GM06990 (cell line): ENCODE results near the gene ADAMTS2.

Experiments
- DNase-seq: peaks from one replicate; pipeline ENCODE4 v3.0.0-alpha.2; 2011; ENCODE audit not compliant: insufficient read length; ENCODE audit errors: extremely low read depth
- H3K27me3 ChIP-seq: replicated peaks from 2 replicates; pipeline ENCODE4 v1.6.0; 2011; ENCODE audit warnings: low read length; ENCODE audit not compliant: control insufficient read depth, insufficient read depth
- H3K36me3 ChIP-seq: 2 replicates; pipeline ENCODE4 v1.5.1; 2011; ENCODE audit warnings: low read length; ENCODE audit not compliant: control insufficient read depth, insufficient read depth
- H3K4me3 ChIP-seq: replicated peaks from 2 replicates; pipeline ENCODE4 v1.5.1; 2011; ENCODE audit warnings: low read depth, mild to moderate bottlenecking, control low read depth, low read length
- TF ChIP-seq, protein P1 (sequence below): IDR thresholded peaks from 2 replicates; pipeline ENCODE4 v1.5.1; 2011; ENCODE audit warnings: low read length, control low read depth, mild to moderate bottlenecking, inconsistent platforms; ENCODE audit not compliant: insufficient read depth, poor library complexity, severe bottlenecking

The ADAMTS2 gene

DNA sequence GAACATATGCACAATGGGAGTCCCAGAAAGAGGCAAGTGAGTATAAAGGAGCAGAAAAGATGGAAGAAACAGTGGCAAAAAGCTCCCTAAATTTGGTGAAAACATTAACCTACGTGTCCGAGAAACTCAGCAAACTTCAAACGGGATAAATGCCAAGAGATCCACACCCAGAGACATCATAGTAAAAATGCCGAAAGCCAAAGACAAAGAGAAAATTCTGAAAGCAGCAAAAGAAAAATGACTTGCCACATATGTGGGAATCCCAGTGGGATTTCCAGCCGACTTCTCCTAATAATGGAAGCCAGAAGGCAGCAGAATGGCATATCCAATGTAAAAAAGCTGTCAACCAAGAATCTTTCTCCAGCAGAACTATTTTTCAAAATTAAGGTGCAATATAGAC lies 101.2 kb downstream of the ADAMTS2 start:
- no peak overlapping the region for H3K4me3 ChIP-seq
- TF ChIP-seq, protein P1, sequence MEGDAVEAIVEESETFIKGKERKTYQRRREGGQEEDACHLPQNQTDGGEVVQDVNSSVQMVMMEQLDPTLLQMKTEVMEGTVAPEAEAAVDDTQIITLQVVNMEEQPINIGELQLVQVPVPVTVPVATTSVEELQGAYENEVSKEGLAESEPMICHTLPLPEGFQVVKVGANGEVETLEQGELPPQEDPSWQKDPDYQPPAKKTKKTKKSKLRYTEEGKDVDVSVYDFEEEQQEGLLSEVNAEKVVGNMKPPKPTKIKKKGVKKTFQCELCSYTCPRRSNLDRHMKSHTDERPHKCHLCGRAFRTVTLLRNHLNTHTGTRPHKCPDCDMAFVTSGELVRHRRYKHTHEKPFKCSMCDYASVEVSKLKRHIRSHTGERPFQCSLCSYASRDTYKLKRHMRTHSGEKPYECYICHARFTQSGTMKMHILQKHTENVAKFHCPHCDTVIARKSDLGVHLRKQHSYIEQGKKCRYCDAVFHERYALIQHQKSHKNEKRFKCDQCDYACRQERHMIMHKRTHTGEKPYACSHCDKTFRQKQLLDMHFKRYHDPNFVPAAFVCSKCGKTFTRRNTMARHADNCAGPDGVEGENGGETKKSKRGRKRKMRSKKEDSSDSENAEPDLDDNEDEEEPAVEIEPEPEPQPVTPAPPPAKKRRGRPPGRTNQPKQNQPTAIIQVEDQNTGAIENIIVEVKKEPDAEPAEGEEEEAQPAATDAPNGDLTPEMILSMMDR = no peak
- DNase-seq = no peak
- H3K36me3 ChIP-seq = no peaks in the 10 kb centered on the region
- no peaks in the 10 kb centered on the region for H3K27me3 ChIP-seq

DNA sequence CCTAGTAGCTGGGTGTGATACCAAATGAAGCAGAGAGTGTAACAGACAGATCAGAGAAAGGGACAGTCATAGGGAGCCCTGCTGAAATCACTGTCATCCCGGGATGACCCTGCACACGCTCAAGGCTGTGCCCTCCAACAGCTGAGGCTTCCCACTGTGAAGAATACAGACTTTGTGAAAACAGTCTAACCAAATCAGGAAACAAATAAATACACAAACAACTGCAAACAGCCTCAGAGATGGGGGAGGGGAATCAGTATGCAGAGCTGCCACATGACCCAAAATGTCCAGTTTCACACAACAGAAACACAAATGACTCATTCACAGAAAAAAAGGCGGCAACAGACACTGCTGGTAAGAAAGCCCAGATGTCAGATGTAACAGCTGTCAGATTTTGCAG lies 101.9 kb downstream of the ADAMTS2 start:
- Histone ChIP-seq H3K36me3 (no peaks in the 10 kb centered on the region), H3K4me3 (no peak overlapping the region), H3K27me3 (no peaks in the 10 kb centered on the region)
- TF ChIP-seq, protein P1 = no peak
- DNase-seq = no peak

DNA sequence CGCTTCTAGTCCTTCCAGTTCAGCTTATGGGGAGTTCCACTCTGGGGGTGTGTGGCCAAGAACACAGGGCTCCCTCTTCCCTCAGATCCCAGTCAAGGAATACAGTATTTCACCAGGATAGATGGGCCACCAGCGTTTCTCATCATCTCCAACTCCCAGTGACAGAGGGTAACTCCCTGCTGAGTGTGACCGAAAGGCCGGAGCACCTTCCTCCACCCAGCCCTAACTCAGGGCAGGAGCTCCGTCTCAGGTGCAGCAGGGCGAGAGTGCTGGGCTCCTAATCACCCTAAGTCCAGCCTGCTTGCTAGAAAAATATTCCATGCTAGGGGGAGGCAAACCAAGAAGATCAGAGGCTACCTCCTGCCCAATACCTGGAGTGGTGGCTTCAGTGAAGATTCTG lies 102.6 kb downstream of the ADAMTS2 start:
- H3K27me3 ChIP-seq = no peaks in the 10 kb centered on the region
- no peaks in the 10 kb centered on the region for H3K36me3 ChIP-seq
- no peak overlapping the region for H3K4me3 ChIP-seq
- DNase-seq = no peak
- TF ChIP-seq, protein P1 = no peak

DNA sequence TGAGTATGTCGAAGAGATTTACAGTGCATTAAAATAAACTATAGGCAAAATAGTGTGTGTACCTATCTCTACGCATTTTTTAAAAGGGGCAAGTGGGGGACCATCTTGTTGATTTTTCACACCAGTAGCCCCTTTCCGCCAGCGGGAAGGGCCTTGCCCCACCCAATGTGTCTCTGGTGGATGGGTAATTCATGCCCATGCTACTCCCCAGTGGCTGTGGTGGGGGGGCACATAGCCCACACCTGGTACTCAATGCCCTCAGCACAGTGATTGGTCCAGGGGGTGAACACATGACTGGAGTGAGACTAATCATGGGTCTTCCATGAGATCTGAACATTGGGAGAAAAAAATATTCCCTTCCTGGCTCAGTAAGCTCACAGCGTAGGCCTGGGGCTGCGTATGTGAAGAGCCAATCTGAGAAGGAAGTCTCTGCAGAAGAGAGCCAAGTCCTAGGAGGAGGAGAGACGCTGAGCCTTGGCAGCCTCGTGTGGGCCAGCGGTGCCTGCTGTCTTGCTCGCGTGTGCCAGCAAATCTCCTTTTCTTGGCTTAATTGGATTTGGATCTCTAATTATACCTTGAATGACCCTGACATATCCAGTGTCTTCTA lies 103.4 kb downstream of the ADAMTS2 start:
- H3K36me3 ChIP-seq = no peaks in the 10 kb centered on the region
- TF ChIP-seq, protein P1 = no peak
- DNase-seq = no peak
- H3K27me3 ChIP-seq = no peaks in the 10 kb centered on the region
- H3K4me3 ChIP-seq = no peak overlapping the region

DNA sequence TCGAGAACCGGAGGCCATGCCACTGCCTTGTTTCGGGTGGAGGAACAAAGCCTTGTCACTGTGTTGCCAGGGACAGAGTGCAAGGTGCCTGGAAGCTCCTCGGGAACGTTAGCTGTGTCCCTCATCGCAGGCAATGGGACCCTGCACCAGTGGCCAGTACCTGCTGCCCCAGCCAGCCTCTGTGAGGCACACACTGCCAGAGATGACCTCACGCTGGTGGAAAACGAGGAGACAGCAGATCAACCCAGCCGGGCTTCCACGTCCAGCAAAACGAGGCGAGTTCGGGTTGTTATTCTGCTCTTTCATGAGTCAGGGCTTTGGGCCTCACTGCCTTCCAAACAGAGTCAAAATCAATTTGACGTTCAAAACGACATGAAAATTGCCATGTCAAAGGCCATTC lies 104.1 kb downstream of the ADAMTS2 start:
- Histone ChIP-seq H3K4me3 (no peak overlapping the region), H3K36me3 (no peaks in the 10 kb centered on the region), H3K27me3 (no peaks in the 10 kb centered on the region)
- TF ChIP-seq, protein P1 = no peak
- no peak for DNase-seq

DNA sequence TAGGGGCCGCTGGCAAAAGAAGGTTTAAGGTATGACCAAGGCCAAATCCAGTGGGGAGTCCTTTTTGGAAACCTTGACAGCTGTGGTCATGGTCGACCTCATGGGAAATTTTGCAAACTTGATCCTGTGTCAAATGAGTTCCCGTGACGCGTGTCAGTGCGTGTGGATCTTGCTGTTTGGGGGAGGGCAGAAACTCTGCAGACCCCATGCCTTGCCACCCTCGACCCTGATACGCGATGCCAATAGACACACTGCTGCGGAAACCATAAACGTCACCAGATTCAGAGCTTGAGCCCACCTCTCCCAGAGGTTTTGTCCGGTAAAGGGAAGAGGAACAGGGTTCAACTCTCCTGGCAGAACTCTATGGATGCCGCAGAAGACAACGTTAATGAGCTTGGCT lies 104.7 kb downstream of the ADAMTS2 start:
- no peak overlapping the region for H3K4me3 ChIP-seq
- H3K36me3 ChIP-seq = no peaks in the 10 kb centered on the region

More for the DNA sequence above, 104.7 kb downstream of the ADAMTS2 start:
- no peak for DNase-seq
- H3K27me3 ChIP-seq = no peaks in the 10 kb centered on the region
- TF ChIP-seq, protein P1 = no peak
